B cell (primary cell): Measurements from ENCODE around the gene BRIP1. TPM values are rescaled to one million over a fixed set of nuclear protein-coding genes. Genes with fewer than 3 reads are reported as not detected.

Source experiments
- ATAC-seq: fragments of 200-7000 bp; cut with Tn5 transposase; one replicate; pipeline ENCODE4 v1.10.0; 2021; ENCODE audit warnings: low read depth, mild to moderate bottlenecking, moderate number of reproducible peaks, moderate library complexity
- CTCF ChIA-PET: fragments of 350-600 bp; sonication (Branson Sonifier 250); formaldehyde crosslinking; loops from one replicate; lab custom pipeline; 2021; ENCODE audit warnings: antibody characterized with exemption, inconsistent platforms; lab: Charles Lee
- POLR2A ChIA-PET: fragments of 350-600 bp; sonication (Branson Sonifier 250); formaldehyde crosslinking; loops from one replicate; lab custom pipeline; 2021; ENCODE audit warnings: antibody characterized with exemption; lab: Charles Lee
- DNase-seq: peaks from one replicate; pipeline ENCODE4 v3.0.0; 2013
- H2AFZ ChIP-seq: 2 replicates; pipeline ENCODE4 v1.6.1; 2012; ENCODE audit warnings: mild to moderate bottlenecking, low read depth, low read length; ENCODE audit not compliant: insufficient read depth, poor library complexity, severe bottlenecking
- H3K27ac ChIP-seq, 2 donors: 1 replicate in 1 of 2; 2 replicates in 1 of 2; pipeline ENCODE4 v1.5.1; 2012 to 2013; ENCODE audit warnings: low read length in 2 of 2, mild to moderate bottlenecking in 2 of 2, moderate library complexity in 1 of 2
- H3K27me3 ChIP-seq, 4 experiments: fragments of 200-600 bp in 1 of 4; sonication (generic) in 1 of 4; replicated peaks in 1 of 4; 1 replicate in 2 of 4; 2 replicates in 2 of 4; pipeline versions ENCODE4 v1.6.1 to v1.7.0; 2013 to 2016; ENCODE audit warnings: low read length in 3 of 4, mild to moderate bottlenecking in 2 of 4, mixed read lengths in 1 of 4, moderate library complexity in 1 of 4; ENCODE audit not compliant: insufficient read depth in 4 of 4, control insufficient read depth in 3 of 4; ENCODE audit errors: control extremely low read depth in 1 of 4
- H3K36me3 ChIP-seq, 2 experiments: replicated peaks in 1 of 2; 1 replicate in 1 of 2; 2 replicates in 1 of 2; pipeline versions ENCODE4 v1.6.1 to v1.7.1; 2013; ENCODE audit warnings: low read length in 1 of 2; ENCODE audit not compliant: insufficient read depth in 2 of 2, control insufficient read depth in 1 of 2; ENCODE audit errors: control extremely low read depth in 1 of 2, extremely low read depth in 1 of 2
- H3K4me1 ChIP-seq, 2 donors: fragments of 200-600 bp in 1 of 2; sonication (generic) in 1 of 2; 1 replicate in 1 of 2; 2 replicates in 1 of 2; pipeline versions ENCODE4 v1.5.1 to v1.6.1; 2013 to 2017; ENCODE audit warnings: low read length in 2 of 2; ENCODE audit not compliant: control insufficient read depth in 2 of 2, insufficient read depth in 2 of 2
- H3K4me2 ChIP-seq: replicated peaks from 2 replicates; pipeline ENCODE3; 2012; ENCODE audit warnings: mild to moderate bottlenecking, low read depth, low read length; ENCODE audit not compliant: poor library complexity, severe bottlenecking
- H3K4me3 ChIP-seq, 5 experiments: fragments of 200-600 bp in 1 of 5; sonication (generic) in 1 of 5; 1 replicate in 3 of 5; 2 replicates in 2 of 5; pipeline versions ENCODE4 v1.5.1 to v1.7.0; 2011 to 2016; ENCODE audit warnings: low read length in 4 of 5, mild to moderate bottlenecking in 4 of 5, low read depth in 2 of 5, control low read depth in 1 of 5, moderate library complexity in 1 of 5; ENCODE audit not compliant: insufficient read depth in 1 of 5; ENCODE audit errors: control extremely low read depth in 1 of 5, extremely low read depth in 1 of 5
- H3K79me2 ChIP-seq: fragments of 200-600 bp; sonication (generic); one replicate; pipeline ENCODE4 v1.6.0; 2016; ENCODE audit warnings: low read length; ENCODE audit not compliant: control insufficient read depth, insufficient read depth
- H3K9ac ChIP-seq: fragments of 200-600 bp; sonication (generic); 2 replicates; pipeline ENCODE4 v1.6.1; 2017; ENCODE audit warnings: mild to moderate bottlenecking, low read length, moderate library complexity
- H3K9me3 ChIP-seq, 3 donors: one replicate each; pipeline versions ENCODE4 v1.6.1 to v1.7.1; 2013; ENCODE audit warnings: low read length in 2 of 3; ENCODE audit not compliant: control insufficient read depth in 2 of 3, insufficient read depth in 1 of 3; ENCODE audit errors: control extremely low read depth in 1 of 3
- H4K20me1 ChIP-seq: 2 replicates; pipeline ENCODE4 v1.6.0; 2012; ENCODE audit warnings: mild to moderate bottlenecking, low read length; ENCODE audit not compliant: insufficient read depth, control insufficient read depth, poor library complexity, severe bottlenecking
- H3K27ac Mint-ChIP-seq: one replicate; pipeline ENCODE4 v1.8.0; 2021; ENCODE audit warnings: mixed read lengths
- H3K27me3 Mint-ChIP-seq: one replicate; pipeline ENCODE4 v1.8.0; 2021; ENCODE audit warnings: mixed read lengths
- H3K4me1 Mint-ChIP-seq: one replicate; pipeline ENCODE4 v1.8.0; 2021; ENCODE audit warnings: mixed read lengths
- H3K4me3 Mint-ChIP-seq: one replicate; pipeline ENCODE4 v1.8.0; 2021; ENCODE audit warnings: mixed read lengths
- H3K9me3 Mint-ChIP-seq: one replicate; pipeline ENCODE4 v1.8.0; 2022; ENCODE audit warnings: mixed read lengths; ENCODE audit not compliant: insufficient read depth
- EZH2 ChIP-seq: IDR thresholded peaks from 2 replicates; pipeline ENCODE4 v1.6.1; 2012; ENCODE audit warnings: borderline replicate concordance, low read depth, mild to moderate bottlenecking, moderate library complexity, low read length; ENCODE audit not compliant: insufficient read depth, poor library complexity, severe bottlenecking
- WGBS: methylation state at CpG from one replicate; pipeline ENCODE4 v1.1.5; 2013; ENCODE audit warnings: missing lambda C conversion rate; ENCODE audit not compliant: insufficient coverage; 5-methylcytosine and 5-hydroxymethylcytosine counted together
- intact Hi-C: fragments of 100-400 bp; cut with micrococcal nuclease; formaldehyde crosslinking; loops from one replicate; pipeline ENCODE4 v1.10.0; 2022
- polyA plus RNA-seq: library from polyadenylated mRNA; depleted of rRNA; stranded (reverse); fragments of >200 nt; gene quantifications from 2 replicates; pipeline ENCODE4 v1.2.3, GENCODE V29; 2012
- total RNA-seq, 2 donors: library from RNA; stranded (reverse); fragments of 120-200 nt in 1 of 2; gene quantifications; 1 replicate in 1 of 2; 2 replicates in 1 of 2; pipeline versions ENCODE4 v1.2.3 to v1.2.4, GENCODE V29; 2013 to 2022
- TF ChIP-seq, protein P1 (sequence below): fragments of 200-600 bp; IDR thresholded peaks from one replicate; pipeline ENCODE4 v1.8.0; 2022; ENCODE audit warnings: antibody characterized with exemption, mild to moderate bottlenecking

BRIP1 gene
- total and polyA plus RNA-seq, 2 donors (not counting 1 experiment from before 2014, with no cell fraction given) = 0.89 to 2.4 TPM

DNA sequence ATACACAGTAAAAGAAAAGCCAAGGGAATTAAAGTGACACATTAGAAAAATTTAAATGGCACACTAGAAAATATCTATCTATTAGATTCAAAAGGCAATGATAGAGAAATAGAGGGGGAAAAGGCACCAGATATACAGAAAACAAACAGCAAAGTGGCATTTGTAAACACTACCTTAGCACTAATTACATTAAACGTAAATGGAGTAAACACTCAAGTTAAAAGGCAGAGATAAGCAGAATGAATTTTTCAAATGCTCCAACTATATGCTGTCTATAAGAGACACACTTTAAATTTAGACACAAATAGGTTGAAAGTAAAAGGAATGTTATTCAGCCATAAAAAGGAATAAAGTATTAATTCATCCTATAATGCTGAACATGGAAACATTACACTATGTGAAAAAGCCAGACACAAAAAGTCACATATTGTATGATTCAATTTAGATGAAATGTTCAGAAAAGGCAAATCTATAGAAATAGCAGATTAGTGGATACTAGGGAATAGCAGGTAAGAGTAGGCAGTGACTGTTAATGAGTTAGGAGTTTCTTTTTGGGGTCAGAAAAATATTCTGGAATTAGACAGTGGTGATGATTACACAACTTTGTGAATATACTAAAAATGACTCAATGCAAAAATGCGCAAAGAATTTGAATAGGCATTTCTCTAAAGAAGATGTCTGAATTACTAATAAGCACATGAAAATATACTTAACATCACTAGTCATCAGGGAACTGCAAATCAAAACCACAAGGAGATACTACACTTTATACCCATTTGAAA is 92.4 kb downstream of the BRIP1 start:
- no peak for TF ChIP-seq EZH2
- TF ChIP-seq, protein P1, sequence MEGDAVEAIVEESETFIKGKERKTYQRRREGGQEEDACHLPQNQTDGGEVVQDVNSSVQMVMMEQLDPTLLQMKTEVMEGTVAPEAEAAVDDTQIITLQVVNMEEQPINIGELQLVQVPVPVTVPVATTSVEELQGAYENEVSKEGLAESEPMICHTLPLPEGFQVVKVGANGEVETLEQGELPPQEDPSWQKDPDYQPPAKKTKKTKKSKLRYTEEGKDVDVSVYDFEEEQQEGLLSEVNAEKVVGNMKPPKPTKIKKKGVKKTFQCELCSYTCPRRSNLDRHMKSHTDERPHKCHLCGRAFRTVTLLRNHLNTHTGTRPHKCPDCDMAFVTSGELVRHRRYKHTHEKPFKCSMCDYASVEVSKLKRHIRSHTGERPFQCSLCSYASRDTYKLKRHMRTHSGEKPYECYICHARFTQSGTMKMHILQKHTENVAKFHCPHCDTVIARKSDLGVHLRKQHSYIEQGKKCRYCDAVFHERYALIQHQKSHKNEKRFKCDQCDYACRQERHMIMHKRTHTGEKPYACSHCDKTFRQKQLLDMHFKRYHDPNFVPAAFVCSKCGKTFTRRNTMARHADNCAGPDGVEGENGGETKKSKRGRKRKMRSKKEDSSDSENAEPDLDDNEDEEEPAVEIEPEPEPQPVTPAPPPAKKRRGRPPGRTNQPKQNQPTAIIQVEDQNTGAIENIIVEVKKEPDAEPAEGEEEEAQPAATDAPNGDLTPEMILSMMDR = no peak
- Histone ChIP-seq H3K9ac (no peak overlapping the region), H3K4me2 (no peak overlapping the region), H3K27me3 (no peaks in the 10 kb centered on the region), H4K20me1 (no peaks in the 10 kb centered on the region), H3K4me3 (no peak overlapping the region), H2AFZ (no peak overlapping the region), H3K9me3 (peaks cover 4 to 8% (median 6%) of the 10 kb centered on the region in 3 donors), H3K79me2 (no peaks in the 10 kb centered on the region), H3K4me1 (no peaks in the 10 kb centered on the region), H3K36me3 (peaks cover 0 to 4% of the 10 kb centered on the region in 2 experiments), H3K27ac (no peak overlapping the region)
- no peaks in the 10 kb centered on the region for H3K4me1 Mint-ChIP-seq
- WGBS = no CpG with 5 or more reads among the region's 2 CpGs
- H3K4me3 Mint-ChIP-seq = no peak overlapping the region
- no peaks in the 10 kb centered on the region for H3K27me3 Mint-ChIP-seq
- no peak overlapping the region for H3K27ac Mint-ChIP-seq
- ChIA-PET CTCF (no interaction called here), POLR2A (no interaction called here)
- ATAC-seq = no peak
- intact Hi-C loops = no loop called here
- no peak for DNase-seq
- H3K9me3 Mint-ChIP-seq = peaks cover 5% of the 10 kb centered on the region

DNA sequence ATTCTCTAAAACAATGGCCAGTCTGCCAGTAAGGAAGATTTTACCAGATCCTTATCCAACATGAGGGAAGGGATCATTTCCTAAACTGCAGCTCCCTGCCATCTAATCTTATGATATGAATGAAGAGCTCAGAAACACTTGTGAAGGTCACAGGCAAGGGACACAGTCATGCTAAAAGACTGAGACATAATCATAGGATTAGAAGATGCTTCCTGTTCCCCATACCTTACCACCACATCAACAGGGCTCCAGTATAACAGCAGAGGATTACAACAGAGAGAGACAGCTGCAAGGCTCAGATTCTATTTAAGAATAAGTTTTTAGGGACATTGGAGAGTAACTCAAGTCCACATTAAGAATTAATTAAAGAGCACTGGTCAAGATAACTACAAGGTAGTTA is 93.3 kb downstream of the BRIP1 start:
- POLR2A ChIA-PET = no interaction called here
- no peak overlapping the region for H3K27ac Mint-ChIP-seq
- intact Hi-C loops = no loop called here

More for the DNA sequence above, 93.3 kb downstream of the BRIP1 start:
- H3K4me1 Mint-ChIP-seq = no peaks in the 10 kb centered on the region
- Histone ChIP-seq H3K4me2 (no peak overlapping the region), H3K79me2 (no peaks in the 10 kb centered on the region), H3K9ac (no peak overlapping the region), H3K9me3 (peaks cover 4 to 8% (median 6%) of the 10 kb centered on the region in 3 donors), H3K4me3 (no peak overlapping the region), H2AFZ (no peak overlapping the region), H3K4me1 (no peaks in the 10 kb centered on the region), H3K27ac (no peak overlapping the region), H4K20me1 (no peaks in the 10 kb centered on the region), H3K27me3 (no peaks in the 10 kb centered on the region), H3K36me3 (peaks cover 0 to 4% of the 10 kb centered on the region in 2 experiments)
- no peak overlapping the region for H3K4me3 Mint-ChIP-seq
- peaks cover 5% of the 10 kb centered on the region for H3K9me3 Mint-ChIP-seq
- H3K27me3 Mint-ChIP-seq = no peaks in the 10 kb centered on the region
- TF ChIP-seq, protein P1 = no peak
- TF ChIP-seq EZH2 = no peak
- ATAC-seq = no peak
- CTCF ChIA-PET = no interaction called here
- no peak for DNase-seq
